GM20000 (cell line): Measurements from ENCODE around the gene HS3ST6.
A peak's percentile ranks its signal among the peaks of the same experiment; 100 is the strongest.
"Not testable (repeated sequence)": the region's sequence is repeated elsewhere in the genome, so short reads cannot be mapped to it uniquely, and the experiment has no call there.

Experiments used
- DNase-seq: peaks from one replicate; pipeline ENCODE4 v3.0.0; 2012; ENCODE audit warnings: low spot score
- TF ChIP-seq, protein P1 (sequence below): IDR thresholded peaks from 2 replicates; pipeline ENCODE4 v1.5.1; 2012; ENCODE audit warnings: mild to moderate bottlenecking, control low read depth; ENCODE audit errors: extremely low read depth, missing control alignments

HS3ST6 gene

DNA sequence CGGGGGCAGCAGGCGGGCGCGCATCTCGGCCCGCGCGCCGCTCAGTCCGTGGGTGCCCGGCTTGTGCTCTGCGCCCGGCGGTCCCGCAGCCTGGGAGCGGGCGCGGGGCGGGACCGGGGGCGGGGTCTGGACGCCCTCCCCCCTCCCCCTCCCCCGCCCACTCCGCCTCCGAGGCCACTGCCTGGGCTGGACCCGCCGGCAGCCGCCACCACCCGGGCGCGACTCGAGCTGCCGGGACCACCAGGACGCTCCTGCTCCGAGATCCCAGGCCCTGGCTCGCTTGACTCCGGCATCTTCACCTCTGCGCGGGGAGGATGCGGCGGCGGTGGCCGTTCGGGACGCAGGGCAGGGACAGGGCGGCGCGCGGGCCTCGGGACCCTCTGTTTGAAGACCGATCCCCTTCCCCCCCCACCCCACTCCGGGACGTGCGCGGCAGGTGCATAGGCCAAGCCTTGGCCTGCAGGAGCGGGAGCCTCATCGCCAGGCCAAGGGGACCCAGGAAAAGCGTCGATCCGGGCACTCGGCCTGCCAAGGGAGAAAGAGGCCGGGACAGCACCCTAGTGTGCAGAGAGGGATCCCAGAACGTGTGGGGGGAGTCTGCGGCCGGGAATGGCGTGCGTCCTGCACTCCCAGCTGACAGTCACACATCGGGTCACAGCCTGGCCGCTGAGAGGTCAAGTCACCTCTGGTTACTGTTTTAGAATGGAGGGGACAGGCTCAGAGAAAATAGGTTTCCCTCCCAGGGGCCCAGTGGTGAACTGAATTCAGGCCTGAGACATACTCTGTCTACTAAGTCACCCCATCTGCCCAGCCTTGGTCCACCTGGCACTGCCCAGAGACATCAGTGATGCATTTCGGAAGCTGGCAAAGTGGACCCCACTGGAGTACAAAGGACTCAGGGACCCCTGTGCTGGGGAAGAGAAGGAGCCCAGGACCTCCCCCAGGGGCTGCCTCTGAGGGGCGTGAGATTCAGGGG, at the start of gene HS3ST6:
HS3ST6 (minus strand) TSS at position 65 of the 976 bp plus-strand sequence. CDS start 92 bp downstream, outside the sequence.
- no peak for DNase-seq
- TF ChIP-seq, protein P1, sequence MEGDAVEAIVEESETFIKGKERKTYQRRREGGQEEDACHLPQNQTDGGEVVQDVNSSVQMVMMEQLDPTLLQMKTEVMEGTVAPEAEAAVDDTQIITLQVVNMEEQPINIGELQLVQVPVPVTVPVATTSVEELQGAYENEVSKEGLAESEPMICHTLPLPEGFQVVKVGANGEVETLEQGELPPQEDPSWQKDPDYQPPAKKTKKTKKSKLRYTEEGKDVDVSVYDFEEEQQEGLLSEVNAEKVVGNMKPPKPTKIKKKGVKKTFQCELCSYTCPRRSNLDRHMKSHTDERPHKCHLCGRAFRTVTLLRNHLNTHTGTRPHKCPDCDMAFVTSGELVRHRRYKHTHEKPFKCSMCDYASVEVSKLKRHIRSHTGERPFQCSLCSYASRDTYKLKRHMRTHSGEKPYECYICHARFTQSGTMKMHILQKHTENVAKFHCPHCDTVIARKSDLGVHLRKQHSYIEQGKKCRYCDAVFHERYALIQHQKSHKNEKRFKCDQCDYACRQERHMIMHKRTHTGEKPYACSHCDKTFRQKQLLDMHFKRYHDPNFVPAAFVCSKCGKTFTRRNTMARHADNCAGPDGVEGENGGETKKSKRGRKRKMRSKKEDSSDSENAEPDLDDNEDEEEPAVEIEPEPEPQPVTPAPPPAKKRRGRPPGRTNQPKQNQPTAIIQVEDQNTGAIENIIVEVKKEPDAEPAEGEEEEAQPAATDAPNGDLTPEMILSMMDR: no peak

DNA sequence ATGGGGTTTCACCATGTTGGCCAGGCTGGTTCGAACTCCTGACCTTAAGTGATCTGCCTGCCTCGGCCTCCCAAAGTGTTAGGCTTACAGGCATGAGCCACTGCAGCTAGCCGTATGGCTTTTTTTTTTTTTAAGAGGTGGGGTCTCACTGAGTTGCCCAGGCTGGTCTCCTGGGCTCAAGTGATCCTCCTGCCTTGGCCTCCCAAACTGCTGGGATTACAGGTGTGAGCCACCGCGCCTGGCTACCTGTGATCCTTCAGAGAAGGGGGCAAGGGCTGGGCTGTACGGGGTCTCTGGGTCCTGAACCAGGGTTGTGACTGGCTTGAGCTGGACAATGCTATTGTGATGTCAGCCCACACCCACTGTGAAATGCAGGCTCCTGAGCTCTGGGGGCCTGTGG, 48.2 kb upstream of the HS3ST6 start, which contains the start of gene RNF151:
RNF151 (plus strand) TSS at position 397 of the 400 bp plus-strand sequence. CDS start 26 bp downstream, outside the sequence.
- TF ChIP-seq, protein P1: no peak
- DNase-seq: no peak

DNA sequence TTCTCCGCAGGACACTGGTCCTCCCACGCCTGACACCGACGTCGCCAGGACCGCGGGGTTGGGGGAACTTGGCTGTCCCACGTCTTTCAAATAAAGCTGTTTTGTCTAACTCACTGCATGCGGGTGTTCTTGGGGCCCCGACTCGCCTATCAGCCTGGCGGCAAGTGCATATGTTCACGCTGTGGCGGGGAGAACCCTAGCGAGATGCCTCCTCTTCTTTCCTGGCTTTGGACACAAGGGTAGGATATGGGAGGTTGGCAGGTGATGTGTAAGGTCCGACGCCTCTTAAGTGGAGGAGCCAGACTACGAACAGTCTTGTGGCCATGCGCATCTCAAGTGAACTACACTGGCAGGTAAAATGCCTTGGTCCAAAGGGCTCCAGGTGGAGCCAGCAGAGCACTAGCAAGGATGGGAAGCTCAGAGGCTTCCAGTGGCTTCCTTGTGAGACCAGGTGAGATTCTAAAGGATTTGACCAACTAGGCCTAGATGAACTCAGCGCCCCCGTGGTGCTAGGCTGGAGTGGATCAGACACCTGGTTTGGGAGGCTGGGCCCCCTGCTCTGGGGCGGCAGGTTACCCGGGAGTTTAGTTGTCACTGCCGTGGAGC, 47.3 kb upstream of the HS3ST6 start:
- no peak for DNase-seq
- TF ChIP-seq, protein P1: no peak

DNA sequence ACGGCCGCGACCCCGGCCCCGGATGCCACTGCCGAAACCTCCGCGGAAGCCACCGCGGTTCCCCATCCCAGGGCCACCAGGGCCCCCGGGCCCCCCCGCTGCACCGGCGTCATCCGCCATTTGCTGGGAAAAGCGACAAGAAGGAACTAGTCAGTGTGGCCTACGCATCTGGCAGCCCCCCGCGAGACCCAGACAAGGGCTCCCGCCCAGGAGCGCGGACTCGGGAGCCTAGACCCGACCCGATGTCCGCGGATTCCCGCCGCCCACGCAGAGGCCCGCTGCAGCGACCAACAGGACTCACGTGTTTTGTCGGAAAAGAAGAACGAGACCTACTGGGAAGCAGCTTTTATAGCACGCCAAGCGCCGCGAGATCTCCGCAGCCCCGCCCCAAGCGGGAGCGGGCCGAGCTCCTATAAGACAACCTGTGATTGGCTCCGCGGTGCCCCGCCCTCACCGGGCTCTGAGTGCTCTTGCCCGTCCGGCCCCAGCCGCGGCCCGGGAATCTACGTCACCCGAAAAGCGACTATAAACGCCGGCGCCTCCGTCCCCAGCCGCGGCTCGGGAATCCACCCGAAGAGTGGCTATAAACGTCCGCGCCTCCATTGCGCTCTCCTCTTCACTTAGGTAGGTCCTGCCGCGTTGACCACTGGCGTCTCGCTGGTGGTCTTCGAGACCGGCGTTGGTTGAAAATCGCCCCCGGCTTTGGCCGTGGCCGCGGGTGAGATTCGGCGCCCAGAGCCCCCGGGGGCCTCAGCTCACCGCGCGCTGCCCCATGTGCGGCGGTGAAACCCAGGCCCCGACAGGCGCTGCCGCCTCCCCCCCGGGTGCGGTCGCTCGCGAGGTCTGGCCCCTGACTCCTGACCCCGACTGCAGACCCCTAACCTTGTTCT, 46.5 kb upstream of the HS3ST6 start, which contains the start of gene RPS2:
RPS2 (minus strand) TSS at position 321 of the 890 bp plus-strand sequence; CDS start at position 120, 201 bp downstream.
- peak; percentile 100 for DNase-seq
- TF ChIP-seq, protein P1: no peak

DNA sequence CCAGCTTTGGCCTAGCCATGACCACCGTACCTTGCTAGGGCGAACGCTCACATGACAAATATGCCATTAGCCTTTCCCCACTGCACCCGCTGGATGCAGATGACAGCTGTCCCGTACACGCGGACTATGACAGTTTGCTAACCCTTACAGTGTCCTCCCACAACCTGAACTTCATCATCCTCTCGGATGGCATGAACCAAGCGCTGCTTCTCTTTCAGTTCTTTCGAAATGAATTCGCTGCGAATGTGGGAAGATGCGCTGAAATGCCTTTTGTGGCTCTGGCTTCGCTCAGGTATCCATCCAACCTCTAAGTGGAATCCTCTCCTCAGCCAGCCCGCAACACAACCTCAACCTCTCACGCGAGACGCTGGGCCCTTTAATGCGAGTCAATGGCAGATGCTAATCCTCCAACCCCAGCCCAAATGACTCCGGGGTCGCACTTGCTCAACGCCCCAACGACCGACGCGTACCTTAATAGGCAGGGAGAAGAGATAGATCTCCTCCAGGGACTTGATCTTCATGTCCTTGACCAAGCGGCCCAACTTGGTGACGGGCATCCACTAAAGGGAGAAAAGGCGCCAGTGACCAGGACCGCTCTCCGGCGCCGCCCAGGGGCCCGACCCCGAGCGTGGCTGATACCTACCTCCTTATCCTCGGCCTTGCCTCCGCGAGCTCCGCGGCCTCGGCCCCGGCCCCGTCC, 45.7 kb upstream of the HS3ST6 start:
- DNase-seq: no peak
- TF ChIP-seq, protein P1: peak; percentile 35

DNA sequence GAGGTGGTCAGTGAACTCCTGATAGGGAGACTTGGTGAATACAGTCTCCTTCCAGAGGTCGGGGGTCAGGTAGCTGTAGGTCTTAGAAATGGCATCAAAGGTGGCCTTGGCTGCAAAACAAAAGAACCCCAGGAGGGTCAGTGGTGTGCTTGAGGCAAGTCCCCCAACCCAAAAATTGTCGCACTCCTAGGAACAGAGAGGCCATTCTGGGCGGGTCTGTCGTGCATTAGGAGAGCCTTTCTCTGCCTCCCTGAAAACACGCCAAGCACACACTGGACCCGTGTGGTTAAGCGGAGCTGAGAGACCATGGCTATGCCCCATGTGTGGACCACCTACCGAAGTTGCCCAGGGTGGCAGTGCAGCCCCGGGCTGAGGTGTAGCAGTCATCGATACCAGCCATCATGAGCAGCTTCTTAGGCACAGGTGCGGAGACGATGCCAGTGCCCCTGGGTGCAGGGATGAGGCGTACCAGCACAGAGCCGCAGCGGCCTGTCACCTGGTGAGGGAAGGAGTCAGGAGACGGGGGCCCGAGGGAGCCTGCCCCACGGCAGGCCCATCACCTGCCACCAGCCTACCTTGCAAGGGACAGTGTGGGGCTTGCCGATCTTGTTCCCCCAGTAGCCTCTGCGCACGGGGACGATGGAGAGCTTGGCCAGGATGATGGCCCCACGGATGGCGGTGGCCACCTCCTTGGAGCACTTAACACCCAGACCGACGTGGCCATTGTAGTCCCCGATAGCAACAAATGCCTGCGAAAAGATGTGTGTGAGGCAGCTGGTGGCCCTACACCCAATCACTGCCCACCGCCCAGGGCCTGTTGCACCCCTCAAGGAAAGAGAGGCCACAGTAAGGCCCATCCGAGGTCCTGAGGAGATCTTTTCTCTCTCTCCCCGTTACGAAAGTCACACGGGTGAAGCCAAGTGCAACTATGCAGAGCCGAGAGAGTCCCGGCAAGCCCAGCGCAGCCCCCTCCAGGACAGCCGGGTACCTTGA, 44.2 kb upstream of the HS3ST6 start:
- not testable (repeated sequence) for DNase-seq
